GM12875 (cell line): Measurements from ENCODE around the gene GALNT7.

ENCODE experiments used
- H3K4me3 ChIP-seq: one replicate; pipeline ENCODE4 v1.5.1; 2011; ENCODE audit warnings: low read depth, low read length, control low read depth
- CTCF ChIP-seq: IDR thresholded peaks from 2 replicates; pipeline ENCODE4 v1.5.1; 2011; ENCODE audit warnings: low read depth, mild to moderate bottlenecking, control low read depth, inconsistent platforms, low read length, moderate library complexity, borderline replicate concordance; ENCODE audit not compliant: insufficient read depth

The GALNT7 gene

DNA sequence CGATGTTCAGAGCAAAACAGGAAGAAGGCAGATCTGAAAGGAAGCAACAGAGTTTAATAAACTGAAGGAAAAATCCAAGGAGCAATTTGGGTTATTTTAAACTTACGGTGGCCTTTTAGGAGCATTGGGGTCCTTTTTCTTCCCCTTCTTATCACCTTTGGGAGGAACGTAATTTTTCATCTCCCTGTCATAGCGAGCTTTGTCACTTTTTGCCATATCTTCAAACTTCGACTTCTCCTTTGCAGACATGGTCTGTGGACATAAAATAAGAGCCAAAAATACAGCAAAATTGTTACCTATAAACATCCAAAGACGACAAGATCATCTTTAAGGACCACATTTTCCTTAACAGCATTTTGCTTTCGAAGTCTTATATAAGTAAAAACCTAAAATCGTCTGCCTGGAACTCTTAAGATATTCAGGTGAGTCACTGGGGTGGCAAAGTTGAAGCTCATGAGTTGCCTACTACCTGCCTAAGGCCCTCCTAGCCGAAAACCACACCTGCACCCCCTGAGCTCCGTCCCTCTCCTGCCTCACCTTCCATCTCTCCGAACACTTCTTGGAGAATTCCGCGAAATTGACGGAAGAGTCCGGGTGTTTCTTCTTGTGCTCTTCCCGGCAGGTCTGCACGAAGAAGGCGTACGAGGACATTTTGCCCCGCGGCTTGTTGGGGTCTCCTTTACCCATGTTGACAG, 164.5 kb downstream of the GALNT7 start:
- peak overlapping the region; percentile 95 for H3K4me3 ChIP-seq
- TF ChIP-seq CTCF = no peak

DNA sequence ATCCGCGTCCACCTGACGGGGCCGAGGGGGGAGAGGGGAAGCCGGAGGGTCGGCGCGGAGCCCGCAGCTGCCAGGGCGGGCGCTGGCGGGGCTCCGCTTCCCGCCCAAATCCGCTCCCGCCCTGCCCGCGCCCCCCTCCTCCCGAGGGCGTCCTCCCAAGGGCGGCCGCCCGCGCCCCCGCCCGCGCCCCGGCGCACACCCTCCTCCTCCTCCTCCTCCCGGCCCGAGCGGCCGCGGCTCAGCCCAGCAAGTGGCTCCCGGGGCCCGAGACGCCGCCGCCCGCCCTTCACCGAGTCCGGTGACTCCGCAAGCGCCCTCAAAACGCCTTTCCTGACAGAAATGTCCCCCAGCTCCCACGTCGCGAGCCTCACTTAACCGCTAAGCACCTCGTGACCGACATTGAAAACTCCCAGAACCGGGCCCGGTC, 165.1 kb downstream of the GALNT7 start:
- H3K4me3 ChIP-seq = peak overlapping the region; percentile 95
- no peak for TF ChIP-seq CTCF

- no peak for TF ChIP-seq CTCF
- peak within 1 kb of the TSS; percentile 95 for H3K4me3 ChIP-seq
Observed at GRCh38 chr4:173334085-173334890, 165.7 kb downstream of the GALNT7 start, which contains the start of gene HMGB2. HMGB2 (minus strand) TSS chr4:173334358; CDS start chr4:173333649, 709 bp downstream.

- TF ChIP-seq CTCF = no peak
- H3K4me3 ChIP-seq = peak overlapping the region; percentile 63
Observed at GRCh38 chr4:173334891-173335752, 166.5 kb downstream of the GALNT7 start.

GRCh38 chr4:173337463-173337862, 168.9 kb downstream of the GALNT7 start:
- no peak overlapping the region for H3K4me3 ChIP-seq
- no peak for TF ChIP-seq CTCF

DNA sequence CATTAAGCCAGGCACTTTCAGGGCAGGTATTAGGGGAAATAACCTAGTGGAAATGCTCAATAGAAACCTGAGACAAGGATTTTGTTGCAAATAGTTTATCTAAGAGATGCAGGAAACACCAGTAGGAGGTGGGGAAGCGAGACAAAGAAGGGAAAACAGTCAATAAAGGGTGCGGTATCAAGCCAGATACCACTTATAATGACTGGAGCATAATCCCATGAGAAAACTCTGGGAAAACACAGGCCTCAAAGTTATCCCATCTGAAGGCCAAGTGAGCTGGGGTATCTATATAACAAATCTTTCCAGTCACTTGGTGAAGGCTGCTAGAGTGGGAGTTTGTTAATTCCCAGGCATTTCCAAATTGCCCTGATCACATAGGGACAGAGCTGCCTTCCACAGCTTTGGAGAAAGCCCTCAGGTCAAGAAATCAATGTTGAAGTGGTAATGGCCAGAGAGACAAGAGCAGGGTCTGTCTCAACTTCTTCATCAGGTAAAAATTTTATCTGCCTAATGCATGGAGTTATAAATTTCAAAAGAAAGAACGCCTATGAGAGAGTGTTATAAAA, 175.3 kb downstream of the GALNT7 start:
- no peak for TF ChIP-seq CTCF
- no peak overlapping the region for H3K4me3 ChIP-seq
